ENCODE measurements around the gene MTCL3.

DNA sequence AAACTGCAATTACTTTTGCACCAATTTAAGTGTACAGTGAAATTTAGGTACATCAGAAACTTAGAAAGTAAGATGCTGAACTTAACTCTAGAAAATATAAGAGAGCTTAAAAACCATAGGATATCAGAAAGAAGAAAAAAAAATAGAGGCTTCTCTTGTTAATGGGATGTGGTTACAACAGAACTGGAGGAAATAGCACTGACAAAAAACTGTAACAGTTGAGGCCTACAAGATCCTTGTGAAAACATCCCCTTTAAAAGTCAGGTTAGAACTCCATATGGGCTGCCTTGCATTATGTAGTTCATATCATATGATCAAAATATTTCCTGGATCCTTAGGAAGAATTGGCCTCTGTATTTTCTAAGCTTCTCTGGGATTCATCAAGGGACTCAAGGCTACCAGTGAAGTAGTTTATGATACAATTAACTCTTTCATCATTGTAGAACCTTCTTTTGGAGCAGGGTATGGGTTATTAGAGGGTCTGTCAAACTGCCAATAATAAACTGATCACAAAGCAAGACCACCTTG is 24.8 kb downstream of the MTCL3 start:
- TF ChIP-seq, protein P1, sequence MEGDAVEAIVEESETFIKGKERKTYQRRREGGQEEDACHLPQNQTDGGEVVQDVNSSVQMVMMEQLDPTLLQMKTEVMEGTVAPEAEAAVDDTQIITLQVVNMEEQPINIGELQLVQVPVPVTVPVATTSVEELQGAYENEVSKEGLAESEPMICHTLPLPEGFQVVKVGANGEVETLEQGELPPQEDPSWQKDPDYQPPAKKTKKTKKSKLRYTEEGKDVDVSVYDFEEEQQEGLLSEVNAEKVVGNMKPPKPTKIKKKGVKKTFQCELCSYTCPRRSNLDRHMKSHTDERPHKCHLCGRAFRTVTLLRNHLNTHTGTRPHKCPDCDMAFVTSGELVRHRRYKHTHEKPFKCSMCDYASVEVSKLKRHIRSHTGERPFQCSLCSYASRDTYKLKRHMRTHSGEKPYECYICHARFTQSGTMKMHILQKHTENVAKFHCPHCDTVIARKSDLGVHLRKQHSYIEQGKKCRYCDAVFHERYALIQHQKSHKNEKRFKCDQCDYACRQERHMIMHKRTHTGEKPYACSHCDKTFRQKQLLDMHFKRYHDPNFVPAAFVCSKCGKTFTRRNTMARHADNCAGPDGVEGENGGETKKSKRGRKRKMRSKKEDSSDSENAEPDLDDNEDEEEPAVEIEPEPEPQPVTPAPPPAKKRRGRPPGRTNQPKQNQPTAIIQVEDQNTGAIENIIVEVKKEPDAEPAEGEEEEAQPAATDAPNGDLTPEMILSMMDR (IDR thresholded peaks at IDR 0.05) = no peak
- no peak for TF ChIP-seq POLR2A (IDR thresholded peaks at IDR 0.05)

Measured in heart left ventricle (tissue), 13 donors.